Left kidney (tissue), 2 donors: ENCODE measurements around the gene RBMS3. TPM values are rescaled to one million over a fixed set of nuclear protein-coding genes. Genes with fewer than 3 reads are reported as not detected.
"Not testable (repeated sequence)": the region's sequence is repeated elsewhere in the genome, so short reads cannot be mapped to it uniquely, and the experiment has no call there.

ENCODE experiments used
- DNase-seq: peaks from one replicate; pipeline ENCODE4 v3.0.0-alpha.2; 2013
- polyA plus RNA-seq: library from polyadenylated mRNA; unstranded; fragments of 120-200 nt; gene quantifications from one replicate; pipeline ENCODE4 v1.2.1, GENCODE V29; 2013; ENCODE audit not compliant: insufficient read length

The RBMS3 gene
- polyA plus RNA-seq, 1 donor = 15.4 TPM

DNA sequence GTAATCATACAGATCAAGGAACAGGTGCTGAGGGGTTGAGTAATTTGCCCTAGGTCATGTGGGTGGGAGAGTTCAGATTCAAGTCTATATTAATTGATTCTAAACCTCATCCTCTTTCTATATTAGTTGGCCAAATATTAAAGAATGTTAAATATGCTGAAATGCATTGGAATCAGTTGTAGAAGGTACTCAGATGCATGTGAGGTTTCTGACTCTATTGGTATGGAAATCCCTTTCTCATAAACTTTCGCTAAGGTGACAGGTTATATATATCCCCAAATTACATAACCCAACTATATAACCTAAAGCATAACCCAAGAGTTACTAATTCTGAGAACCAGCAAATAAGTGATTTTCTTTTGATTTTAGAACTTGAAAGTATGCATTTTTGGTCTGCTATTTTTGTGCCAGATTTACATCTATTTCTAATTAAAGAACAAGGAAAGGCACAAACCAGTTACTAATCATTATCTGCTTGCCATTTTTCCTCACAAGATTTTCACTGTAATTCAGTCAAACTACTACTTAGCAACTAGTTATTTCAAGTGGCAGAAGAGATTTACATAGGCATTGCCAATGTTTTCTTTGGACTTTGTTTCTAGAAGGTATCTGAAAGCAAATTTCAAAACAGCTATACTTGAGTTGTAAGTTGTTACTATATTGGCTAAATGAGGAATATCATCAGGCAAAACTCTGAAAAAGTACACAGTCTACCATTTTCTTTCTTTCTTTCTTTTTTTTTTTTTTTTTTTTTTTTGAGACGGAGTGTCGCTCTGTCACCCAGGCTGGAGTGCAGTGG is 201.3 kb downstream of the RBMS3 start:
- DNase-seq = no peak

DNA sequence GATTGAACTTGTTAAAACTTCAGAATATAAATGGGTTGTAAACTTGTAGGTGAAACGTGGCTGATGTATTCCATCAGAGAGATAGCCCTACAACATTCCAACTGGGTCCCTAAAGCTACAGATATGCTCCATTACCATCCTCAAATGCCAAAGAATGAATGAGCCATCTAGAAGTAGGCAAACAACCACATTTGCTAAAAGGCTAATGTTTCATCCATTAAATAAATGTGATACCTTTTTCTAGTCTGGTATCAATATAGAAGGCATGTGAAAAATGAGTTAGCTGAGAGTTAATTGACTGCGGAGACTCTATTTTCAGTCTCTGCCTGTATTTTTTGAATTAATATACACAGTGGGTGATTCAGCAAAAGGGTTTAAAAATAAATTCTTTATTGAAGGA is 203.8 kb downstream of the RBMS3 start:
- no peak for DNase-seq

DNA sequence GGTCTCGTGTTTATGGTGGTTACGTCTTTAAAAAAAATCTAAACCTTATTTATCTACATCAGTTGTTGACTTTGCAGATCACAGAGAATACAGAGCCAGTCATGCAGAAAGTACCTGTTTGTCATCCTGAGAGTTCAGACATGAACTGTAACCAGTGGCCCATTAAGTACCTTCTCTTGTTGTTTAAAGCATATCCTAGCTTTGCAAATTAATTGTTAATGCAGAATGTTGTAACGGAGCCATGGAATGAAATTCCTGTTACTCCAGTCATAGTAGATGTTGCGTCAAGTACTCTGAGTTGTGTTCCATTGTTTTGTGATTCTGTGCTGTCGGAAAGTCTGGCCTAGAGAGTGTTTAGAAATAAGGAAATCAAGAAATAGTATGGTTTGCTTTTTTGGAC is 205.2 kb downstream of the RBMS3 start:
- DNase-seq = peak; percentile 28

DNA sequence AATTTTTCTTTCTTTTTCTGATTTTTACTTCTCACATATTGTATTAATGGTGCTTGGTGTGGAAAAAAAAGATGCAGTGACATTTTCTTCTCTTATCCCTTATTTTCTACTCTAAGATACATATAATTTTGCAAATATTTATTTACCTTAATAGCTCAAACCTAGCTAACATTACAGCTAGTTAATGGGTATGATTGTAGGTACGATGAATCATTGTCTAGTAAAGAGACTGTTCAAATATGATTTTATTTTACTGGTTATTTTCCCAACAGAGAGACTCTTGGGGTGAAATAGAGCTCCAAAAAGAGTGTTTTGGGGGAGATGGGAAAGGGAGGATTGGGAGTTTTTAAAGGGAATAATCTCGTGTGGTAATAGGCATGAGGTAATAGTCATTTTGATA is 206.0 kb downstream of the RBMS3 start:
- DNase-seq = no peak

DNA sequence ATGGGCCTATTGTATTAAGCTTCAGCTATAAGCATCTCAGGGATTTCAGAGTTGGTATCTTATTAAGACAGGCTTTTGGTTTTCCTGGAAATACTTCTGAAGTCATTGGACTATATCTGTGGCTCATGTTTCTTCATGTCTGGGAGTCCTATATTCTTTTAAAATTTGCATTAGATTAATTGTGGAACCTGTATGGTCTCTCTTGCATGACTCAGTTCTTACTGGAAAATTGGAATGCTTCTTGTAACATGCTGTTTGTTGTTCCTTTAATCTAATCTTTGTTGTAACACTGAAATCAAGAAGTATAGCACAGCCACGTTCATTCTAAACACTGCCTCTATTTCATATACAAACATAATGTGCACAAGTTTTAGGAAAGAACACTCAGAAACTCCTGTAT is 208.1 kb downstream of the RBMS3 start:
- no peak for DNase-seq

DNA sequence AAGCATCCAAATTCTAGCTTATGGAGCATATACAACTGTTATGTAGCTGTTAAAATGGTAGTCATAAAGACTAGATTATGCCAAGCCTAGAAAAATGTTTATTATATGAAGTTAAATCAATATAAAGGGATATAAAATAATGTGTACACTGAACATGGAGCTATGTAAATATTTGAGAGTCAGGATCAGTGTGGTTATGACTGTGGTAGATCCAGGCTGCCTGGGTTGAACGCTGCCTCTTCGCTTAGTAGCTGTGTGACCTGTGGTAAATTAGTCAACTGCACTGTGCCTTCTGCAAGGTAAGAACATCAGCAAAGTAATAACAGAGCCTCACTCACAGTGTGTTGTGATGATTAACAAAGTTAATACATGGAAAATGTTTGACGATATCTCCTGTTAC is 212.2 kb downstream of the RBMS3 start:
- no peak for DNase-seq

DNA sequence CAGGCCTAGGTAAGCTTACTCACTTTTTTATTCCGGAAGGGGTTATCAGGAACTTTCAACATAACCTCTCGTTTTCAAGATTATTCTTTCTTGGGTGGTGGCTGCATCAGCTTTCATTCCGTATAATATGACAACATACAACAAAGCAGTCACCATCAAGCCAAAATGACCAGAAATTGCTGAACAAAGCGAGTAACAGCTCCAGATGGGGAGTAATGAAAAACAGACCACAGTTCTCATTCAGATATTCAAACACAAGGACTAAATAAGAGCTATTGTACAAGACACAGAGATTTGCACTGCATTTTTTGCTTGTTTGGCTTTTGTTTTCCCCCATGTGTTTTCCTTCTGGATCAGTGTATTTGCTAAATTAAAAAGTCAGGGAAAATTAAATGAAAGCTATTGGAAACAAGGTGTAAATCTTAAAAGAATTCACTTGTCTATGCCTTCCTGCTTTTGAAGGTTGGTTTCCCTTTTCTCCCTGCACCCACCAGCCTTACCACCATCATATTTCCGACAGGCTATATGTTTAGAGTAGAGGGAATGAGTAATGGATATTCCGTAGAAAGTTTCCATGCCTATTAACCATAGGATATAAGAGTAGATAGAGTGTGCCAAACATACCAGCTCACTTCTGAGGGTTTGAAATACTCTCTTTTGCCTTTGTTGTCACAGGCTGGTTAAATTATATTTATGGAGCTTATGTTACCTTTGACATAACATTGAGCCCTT is 213.6 kb downstream of the RBMS3 start:
- no peak for DNase-seq

DNA sequence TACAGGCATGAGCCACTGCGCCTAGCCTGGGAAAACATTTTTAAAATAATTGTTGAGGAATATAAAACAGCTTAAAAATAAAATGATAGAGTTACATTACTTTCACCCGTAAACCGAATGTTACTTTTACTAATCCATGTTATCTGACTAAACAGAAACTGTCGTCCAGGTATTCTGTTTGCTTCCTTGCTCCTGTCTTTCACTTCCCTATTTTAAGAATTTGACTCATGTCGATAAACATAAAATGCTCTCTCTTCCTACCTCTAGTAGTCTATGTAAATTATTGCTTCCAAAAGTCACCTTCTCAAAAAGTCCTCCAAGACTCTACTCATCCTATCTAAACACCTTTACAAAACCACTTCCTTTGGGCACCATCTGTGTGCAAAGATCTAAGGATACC is 216.4 kb downstream of the RBMS3 start:
- DNase-seq = no peak

DNA sequence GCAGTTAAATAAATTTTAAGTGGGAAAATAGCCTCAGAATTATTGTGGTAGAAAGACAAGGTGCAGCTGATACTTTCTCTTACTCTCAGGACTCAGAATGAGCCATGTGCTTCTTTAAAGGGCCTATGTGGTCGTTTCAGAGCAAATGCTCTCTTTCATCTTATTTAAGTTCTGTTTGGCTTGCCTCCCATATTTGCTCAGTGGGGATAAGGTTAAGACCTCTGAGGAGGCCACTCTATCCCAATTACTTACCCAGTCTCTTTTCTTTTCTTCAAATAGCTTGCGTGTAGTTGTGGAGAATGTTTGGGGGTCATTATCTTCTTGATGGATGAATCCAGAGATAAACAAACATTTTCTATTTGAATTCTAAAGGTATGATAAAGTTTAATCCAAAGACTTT is 221.9 kb downstream of the RBMS3 start:
- DNase-seq = no peak

DNA sequence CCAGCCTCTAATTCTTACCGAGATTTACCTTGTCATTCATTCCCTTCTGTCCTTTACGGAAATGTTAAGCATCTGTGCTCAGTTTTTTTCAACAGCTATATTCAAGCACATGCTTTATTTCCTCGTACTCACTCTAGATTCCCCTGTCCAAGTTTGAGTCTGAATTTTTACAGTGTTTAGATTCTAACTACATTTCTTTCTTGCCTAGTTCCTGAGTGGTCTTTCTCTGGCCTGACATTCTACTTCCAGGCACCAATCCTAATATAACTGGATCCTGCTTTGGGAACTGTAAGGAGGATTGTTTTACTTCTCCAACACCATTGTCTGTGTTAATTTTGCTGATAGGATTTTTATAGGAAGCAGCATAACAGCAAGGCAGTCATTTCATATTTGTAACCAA is 222.4 kb downstream of the RBMS3 start:
- DNase-seq = no peak

DNA sequence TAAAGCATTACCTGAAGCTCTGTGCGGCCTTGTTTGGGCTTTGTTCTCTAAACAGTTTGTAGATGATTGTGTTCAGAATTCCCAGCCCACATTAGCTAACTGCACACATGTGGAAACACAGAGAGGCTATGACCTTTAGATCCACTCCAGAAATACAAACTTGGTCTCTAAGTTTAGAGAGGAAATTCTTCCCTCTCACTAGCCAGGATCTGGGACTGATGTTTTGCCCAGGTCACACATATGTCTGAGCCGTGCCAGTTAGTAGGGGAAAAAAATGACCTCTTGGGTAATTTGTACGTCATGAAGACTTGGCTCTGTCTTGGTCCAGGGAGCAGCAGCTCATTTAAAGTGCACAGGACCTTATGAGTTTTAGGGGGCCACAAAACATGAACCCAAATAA is 223.1 kb downstream of the RBMS3 start:
- DNase-seq = no peak

DNA sequence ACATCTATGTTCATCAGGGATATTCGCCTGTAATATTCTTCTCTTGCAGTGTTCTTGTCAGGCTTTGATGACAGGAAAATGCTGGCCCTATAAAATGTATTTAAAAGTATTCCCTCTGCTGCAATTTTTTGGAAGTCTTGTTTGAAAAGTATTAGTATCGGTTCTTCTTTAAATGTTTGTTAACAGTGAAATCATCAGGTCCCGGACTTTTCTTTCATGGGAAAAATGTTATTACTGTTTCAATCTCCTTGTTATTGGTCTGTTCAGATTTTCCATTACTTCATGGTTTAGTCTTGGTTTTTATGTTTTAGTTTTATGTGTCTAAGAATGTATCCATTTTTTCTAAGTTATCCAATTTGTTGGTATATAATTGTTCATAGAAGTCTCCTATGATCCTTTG is 225.6 kb downstream of the RBMS3 start:
- DNase-seq = no peak

DNA sequence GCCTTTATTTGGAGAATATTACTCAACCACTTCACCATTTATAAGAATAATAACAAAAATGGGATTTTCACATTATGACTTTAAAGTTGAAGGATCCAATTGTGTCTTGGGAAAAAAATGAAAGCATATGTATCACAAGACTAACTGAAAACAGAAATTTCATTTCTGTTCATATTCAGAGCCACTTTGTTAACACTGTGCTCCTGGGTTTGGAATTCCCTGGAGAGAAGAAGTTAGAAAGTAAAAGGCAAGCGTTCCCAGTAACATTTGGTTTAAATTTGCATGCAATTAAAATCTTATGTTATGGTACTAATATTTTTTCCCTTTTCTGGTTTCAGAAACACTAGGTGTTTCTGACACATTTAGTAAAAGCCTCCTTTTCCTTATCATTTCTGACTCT is 230.8 kb downstream of the RBMS3 start:
- DNase-seq = no peak

DNA sequence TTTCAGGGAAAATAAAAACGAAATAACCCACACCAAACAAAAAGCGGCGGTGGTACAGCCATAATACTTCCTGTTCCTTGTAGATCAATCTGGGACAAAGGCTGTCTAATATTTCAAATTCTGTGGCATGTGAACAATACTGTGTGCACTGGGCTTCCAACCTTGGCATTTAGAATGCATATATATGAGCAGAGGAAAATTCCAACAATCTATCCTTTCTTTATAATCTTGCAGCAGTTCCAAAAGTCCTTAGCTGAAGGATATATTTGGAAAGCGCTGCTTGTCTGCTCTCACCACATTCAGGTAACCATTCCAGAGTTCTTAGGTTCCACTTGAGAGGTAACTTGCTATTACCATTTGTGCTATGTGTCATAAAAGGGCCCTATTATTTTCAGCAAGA is 231.8 kb downstream of the RBMS3 start:
- no peak for DNase-seq

DNA sequence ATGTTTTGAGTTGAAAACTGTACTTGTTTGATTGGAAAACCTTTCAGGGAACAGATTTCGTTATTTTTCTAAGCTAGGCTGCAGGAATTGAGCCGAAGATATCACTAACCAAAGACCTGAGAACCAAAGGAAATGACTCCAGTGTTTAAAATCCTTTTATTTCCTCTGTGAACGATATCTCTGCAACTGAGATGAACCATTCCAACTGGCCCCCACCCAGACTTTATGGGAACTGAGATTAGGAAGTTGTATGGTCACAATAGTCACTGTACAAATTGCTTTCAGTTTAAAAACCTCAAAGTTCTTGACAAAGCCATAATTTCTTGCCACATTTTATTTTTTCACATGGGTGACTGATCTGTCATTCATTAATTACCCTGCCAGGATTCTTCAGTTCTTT is 232.4 kb downstream of the RBMS3 start:
- no peak for DNase-seq

DNA sequence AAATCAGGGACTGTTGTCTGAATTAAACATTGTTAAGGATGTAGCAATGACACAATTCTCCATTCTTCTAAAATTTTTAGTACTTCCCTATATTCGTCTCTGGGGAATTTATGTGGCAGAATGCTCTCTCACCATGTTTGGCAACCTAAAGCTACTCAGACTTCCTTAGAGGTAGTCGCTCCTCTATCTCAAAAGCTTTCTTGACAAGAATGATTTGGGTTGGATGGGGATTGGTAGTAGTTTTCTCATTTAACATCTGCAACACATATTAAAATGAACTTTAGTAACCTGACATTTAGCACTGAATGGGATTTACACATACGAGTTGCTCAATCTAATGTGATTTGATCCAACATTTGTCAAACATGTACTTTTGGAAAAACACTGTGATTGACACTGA is 233.3 kb downstream of the RBMS3 start:
- no peak for DNase-seq

DNA sequence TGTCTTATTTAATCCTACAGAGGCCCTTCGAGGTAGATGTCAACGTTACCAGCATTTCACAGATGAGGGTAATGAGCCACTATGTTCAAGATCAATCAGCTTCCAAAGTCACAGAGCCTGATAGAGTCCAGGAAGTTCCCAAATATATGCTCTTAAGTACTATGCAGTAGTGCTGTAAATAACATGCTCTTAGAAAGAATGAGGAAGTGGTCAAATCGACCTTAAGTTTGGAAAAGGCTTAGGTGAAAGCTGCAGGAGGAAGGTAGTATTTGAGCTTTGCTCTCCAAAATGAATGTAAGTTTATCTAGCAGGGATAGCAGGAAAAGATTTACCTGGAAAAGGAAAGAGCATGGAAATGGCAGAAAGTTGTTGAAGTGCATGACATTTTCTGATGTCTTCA is 234.0 kb downstream of the RBMS3 start:
- DNase-seq = no peak

DNA sequence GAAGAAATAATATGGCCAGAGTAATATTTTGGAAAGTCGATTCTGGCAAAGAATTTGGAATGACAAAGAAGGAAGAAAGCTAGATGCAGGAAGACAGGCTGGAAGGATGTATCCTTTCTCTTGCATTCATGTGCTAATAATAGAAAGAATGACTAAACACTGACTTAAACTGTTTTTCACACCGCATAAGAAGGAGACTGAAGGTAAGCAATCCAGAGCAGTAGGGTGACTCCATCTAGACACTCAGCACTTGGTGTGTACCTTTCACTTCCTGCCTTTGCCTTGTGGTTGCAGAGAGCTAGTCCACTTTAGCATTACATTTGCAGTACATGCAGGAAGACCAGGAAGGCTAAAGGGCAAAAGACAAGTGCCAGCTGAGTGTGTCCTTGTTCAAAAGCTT is 234.6 kb downstream of the RBMS3 start:
- no peak for DNase-seq

DNA sequence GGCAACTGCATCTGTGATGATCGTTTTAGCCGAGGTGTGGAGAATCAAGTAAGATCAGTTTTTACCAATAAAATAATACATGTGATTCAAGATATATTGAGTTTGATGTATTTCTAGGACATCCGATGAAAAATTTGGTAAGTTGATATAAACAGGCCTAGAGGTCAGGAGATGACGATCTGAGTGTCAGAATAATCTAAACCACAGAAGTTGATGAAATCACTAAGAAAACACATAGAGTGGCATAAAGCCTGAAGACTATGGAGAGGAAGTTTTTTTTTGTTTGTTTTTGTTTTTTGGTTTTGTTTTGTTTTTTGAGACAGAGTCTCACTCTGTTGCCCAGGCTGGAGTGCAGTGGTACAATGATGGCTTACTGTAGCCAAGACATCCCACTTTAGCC is 235.3 kb downstream of the RBMS3 start:
- DNase-seq = no peak

DNA sequence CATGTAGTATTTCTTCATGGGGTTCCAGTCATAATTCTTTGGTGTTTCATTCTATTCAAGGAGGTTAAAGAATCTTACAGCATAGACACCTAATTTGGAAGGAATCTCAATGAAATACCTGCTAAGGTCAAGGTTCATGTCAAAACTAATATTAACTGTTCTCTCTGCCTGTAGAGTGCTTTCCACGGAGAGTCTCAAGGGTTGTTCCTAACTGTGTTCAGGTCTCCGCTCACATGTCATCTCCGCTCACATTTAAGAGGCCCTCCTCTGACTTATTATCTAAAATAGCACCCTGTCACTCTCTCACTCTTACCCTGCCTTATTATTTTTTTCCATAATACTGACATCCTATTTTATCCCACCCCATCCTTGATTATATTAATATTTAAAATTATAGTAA is 239.9 kb downstream of the RBMS3 start:
- DNase-seq = no peak

DNA sequence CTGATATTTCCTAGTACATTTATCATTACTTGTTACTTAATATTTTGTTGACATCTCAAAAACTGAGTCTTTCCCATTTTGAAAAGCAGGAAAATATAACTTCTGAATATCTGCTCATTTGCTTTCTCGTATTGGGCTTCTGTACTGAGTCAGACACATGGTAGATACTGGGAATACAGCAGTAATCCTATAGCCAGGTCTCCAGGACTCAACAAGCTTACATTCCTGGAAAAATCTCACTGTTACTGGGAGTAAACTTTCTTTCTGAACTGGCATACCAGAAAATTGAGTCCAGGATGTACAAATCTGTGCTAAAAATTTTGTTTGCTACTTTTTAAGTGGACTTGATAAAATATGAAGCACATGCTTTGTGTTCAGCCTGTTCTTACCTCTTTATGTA is 240.4 kb downstream of the RBMS3 start:
- no peak for DNase-seq

DNA sequence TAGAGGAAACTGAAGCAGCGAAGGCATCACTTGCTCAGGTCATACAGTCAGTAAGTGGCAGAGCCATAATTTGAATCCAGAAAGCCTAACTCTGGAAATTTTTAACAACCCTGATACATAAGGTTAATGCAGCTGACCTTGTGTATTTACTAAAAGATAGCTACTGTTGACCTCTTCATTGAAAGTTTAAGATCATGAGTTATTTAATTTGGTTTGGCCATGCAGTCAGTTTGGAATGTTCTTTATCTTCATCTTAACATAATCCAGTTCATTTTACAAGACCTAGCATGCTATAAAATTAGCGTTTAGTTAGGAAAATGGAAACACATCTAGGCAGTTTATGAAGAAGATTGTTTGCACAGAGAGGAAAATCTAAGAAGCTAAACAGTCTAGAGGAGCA is 240.9 kb downstream of the RBMS3 start:
- DNase-seq = no peak

DNA sequence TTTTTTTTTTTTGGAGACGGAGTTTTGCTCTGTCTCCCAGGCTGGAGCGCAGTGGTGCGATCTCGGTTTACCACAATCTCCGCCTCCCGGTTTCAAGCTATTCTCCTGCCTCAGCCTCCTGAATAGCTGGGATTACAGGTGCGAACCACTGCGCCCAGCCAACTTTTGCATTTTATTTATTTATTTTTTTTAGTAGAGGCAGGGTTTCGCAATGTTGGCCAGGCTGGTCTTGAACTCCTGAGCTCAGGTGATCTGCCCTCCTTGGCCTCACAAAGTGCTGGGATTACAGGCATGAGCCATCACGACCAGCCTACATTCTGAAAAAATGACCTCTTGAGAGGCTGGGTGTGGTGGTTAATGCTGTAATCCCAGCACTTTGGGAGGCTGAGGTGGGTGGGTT is 243.6 kb downstream of the RBMS3 start:
- DNase-seq = not testable (repeated sequence)

DNA sequence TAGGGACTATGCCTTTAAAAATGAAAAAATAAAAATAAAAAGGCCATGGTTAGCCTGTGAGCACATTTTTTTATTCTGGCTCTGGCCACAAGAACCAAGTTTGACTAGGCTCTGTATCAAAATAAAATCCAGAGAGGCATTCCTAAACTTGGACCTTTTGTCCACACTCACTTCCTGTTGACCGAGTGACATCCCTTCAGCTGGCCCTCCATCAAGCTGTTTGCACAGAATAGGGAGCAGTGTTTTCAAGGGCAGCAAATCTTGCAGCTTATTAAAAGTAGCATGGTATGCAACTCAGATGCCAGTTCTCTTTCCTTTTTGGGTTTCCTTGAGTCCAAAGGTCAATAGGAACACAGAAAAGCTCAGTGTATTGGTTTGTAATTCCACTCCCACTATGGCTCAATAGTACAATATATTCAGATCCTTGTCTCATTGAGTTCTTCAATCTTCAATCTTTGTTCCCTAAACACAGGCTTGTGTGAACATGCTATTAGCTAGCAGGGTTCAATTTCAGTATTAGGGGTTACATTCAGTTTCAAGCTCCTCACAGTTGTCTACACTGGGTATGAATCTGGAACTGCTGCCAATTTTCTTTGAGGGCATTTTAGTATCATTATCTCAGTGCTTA is 244.5 kb downstream of the RBMS3 start:
- DNase-seq = peak; percentile 48
